Measurements from ENCODE around the gene NOC4L. TPM values are rescaled to one million over a fixed set of nuclear protein-coding genes. Genes with fewer than 3 reads are reported as not detected.

The NOC4L gene
- total RNA-seq, 2 donors from 2014 or later, result 20.7 to 21.6 TPM

DNA sequence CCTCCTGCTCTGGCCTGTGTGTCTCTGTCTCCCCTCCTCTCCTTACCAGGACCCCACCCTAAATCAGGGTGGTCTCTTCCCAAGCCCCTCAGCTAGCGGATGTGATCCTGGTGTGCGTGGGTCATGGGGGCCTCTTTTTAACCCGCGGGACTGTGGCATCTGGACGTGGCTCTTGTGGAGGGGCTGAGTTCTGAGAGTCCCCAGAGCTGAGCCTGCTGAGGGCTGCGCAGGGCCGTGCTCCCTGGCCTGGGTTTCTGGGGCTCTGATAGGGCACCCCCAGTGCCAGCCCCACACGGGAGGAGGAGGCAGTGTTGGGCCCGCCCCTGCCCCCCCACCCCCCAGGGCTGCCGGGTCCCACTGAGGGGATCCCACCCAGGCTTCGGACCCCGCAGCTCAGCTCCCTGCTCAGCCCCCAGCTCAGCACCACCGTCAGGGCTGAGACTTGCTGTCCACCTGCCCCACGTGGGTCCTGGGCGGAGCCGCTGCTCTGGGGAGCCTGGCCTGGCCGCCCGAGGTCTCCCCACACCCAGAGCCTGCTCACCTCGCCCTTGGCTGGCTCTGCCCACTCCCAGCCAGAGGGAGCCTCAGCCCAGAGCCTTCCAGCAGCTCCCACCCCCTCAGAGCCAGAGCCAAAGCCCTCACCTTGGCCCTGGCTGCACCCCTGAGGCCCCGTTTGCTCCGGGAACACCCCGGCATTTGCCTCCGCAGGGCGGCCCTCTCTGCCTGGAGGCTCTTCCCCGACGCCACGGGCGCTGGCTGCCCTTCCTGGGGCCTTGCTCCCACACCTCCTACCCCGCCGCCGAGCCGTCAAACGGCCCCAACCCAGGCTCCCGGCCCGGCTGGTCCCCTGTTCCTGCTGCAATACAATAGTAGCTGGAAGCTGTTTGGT lies 31.5 kb downstream of the NOC4L start:
- Mint-ChIP-seq H3K27ac (no peak overlapping the region), H3K4me1 (peaks cover 21% of the 10 kb centered on the region), H3K4me3 (no peak overlapping the region), H3K27me3 (peaks cover 12% of the 10 kb centered on the region), H3K36me3 (ENCODE audit: low read depth) (no peaks in the 10 kb centered on the region)
- H3K9me3 ChIP-seq (ENCODE audit: control insufficient read depth, low read length, poor library complexity, severe bottlenecking), result no peaks in the 10 kb centered on the region
- peak in 1 of 3 donors; percentile 9 for DNase-seq
- ATAC-seq, result no peak

DNA sequence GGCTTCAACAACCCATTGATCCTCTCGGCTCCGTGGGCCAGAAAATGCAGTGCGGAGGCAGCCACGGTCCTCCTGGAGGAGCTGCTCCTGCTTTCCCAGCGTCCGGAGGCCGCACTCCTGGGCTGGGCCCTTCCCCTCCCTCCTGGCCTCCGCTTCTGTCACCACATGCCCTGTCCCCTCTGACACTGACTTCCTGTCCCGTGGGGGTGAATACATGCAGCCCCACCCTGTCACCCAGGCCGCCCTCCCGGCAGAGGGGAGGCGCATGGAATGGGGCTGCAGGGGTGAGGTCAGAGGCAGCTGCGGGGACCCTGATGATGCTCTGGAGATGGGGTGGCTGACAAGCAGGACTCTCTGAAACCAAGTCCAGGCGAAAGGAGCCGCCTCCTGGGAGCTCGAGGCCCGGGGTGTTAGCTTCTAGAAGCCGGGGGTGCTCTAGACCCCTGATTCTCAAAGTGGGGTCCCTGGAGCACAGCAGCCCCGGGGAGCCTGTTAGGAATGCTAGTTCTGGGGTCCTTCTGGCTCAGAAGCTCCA lies 32.2 kb downstream of the NOC4L start:
- H3K36me3 Mint-ChIP-seq (ENCODE audit: low read depth), result no peaks in the 10 kb centered on the region
- ATAC-seq (no peak), DNase-seq (peak in 1 of 3 donors; percentile 3)
- peaks cover 12% of the 10 kb centered on the region for H3K27me3 Mint-ChIP-seq
- peak overlapping the region; percentile 25 for H3K4me3 Mint-ChIP-seq
- H3K9me3 ChIP-seq (ENCODE audit: control insufficient read depth, low read length, poor library complexity, severe bottlenecking), result no peaks in the 10 kb centered on the region
- H3K27ac Mint-ChIP-seq, result no peak overlapping the region
- peaks cover 25% of the 10 kb centered on the region for H3K4me1 Mint-ChIP-seq

DNA sequence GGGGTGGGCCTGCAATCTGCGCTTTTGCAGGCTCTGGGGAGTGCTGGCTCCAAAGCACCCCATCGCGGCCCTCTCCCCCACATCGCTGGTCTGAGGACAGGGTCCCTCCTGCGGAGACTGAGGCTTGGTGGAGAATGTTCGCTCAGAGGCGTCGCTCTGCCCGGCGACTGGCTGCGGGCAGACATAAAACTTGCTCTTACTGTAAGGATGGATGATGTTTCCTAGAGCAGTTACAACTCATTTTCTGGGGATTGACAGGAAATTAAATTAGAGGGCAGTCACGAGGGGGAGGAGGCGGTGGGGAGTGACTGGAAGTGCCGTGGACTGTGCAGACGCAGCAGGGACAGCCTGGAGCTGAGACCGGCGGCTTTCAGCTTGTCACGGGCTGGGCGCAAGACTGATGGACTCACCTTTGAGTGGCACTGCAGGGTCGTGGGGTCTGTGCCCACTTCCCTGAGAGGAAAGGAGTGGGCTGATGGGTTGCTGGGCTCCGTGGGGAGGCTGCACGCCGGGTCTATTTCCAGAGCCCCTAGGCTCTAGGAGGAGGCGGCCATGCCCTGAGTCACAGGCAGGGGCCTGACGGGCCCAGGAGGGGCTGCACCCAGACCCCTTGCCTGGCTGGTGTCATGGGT lies 32.8 kb downstream of the NOC4L start:
- Mint-ChIP-seq H3K27me3 (peaks cover 12% of the 10 kb centered on the region), H3K4me1 (peaks cover 25% of the 10 kb centered on the region), H3K4me3 (peak overlapping the region; percentile 36), H3K27ac (no peak overlapping the region), H3K36me3 (ENCODE audit: low read depth) (no peaks in the 10 kb centered on the region)
- ATAC-seq (no peak), DNase-seq (peak in 1 of 3 donors; percentile 6)
- H3K9me3 ChIP-seq (ENCODE audit: control insufficient read depth, low read length, poor library complexity, severe bottlenecking), result no peaks in the 10 kb centered on the region

DNA sequence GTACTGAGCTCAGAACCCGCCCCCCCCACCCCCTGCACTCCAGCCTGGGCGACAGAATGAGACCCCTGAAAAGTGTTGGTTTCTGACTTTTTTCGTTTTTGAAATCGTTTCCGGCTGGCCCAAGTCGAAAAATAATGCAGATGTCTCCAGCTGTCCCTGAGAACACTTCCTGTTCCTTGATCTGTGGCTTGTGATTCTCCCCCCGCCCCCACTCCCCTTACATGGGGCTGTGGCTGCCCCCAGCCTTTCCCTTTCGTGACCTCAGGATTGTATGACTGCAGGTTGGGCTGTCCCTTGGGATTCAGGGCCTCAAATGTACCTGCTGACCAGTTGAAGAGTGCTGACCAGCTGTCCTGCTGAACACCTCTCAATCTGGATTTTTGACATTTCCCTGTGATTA lies 34.1 kb downstream of the NOC4L start:
- peak overlapping the region; percentile 92 for H3K4me3 Mint-ChIP-seq
- peak overlapping the region; percentile 89 for H3K27ac Mint-ChIP-seq
- no peaks in the 10 kb centered on the region for H3K36me3 Mint-ChIP-seq (ENCODE audit: low read depth)
- DNase-seq, result peak in 1 of 3 donors; percentile 1
- H3K9me3 ChIP-seq (ENCODE audit: control insufficient read depth, low read length, poor library complexity, severe bottlenecking), result no peaks in the 10 kb centered on the region
- H3K27me3 Mint-ChIP-seq, result peaks cover 12% of the 10 kb centered on the region
- ATAC-seq, result no peak
- peaks cover 19% of the 10 kb centered on the region for H3K4me1 Mint-ChIP-seq

DNA sequence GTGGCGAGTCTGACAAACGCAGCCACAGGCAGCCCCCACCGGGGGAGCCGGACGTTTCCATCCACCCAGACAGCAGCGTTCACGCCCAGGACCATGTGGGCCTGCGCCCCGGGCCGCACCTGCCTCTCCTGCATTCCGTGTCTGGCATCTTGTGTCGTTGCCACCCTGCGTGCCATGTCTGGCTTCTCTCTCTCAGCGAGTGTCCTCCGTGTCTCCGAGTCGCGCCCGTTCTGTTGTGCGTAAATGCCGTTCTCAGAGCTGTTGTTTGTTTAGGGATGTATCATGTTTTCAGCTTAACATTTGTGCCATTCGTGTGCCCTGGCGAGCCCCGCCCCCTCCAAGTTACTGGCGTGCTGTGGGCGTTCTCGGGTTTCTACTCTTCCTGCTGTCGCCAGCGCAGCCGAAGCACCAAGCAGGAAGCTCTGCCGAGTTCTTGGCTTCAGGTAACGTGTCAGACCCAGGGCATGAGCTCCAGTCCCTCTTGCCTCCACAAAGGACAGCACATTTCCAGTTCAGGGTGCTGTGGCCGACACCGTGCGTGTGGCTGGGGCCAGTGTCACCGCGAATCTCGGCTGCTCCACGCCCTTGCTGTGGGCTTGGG lies 34.6 kb downstream of the NOC4L start:
- peak overlapping the region; percentile 92 for H3K4me3 Mint-ChIP-seq
- peaks cover 16% of the 10 kb centered on the region for H3K4me1 Mint-ChIP-seq
- ATAC-seq (peak; percentile 81), DNase-seq (peak in 2 of 3 donors; percentile 17 to 35)
- peak overlapping the region; percentile 89 for H3K27ac Mint-ChIP-seq
- H3K27me3 Mint-ChIP-seq, result peaks cover 12% of the 10 kb centered on the region
- H3K9me3 ChIP-seq (ENCODE audit: control insufficient read depth, low read length, poor library complexity, severe bottlenecking), result no peaks in the 10 kb centered on the region
- H3K36me3 Mint-ChIP-seq (ENCODE audit: low read depth), result no peaks in the 10 kb centered on the region

DNA sequence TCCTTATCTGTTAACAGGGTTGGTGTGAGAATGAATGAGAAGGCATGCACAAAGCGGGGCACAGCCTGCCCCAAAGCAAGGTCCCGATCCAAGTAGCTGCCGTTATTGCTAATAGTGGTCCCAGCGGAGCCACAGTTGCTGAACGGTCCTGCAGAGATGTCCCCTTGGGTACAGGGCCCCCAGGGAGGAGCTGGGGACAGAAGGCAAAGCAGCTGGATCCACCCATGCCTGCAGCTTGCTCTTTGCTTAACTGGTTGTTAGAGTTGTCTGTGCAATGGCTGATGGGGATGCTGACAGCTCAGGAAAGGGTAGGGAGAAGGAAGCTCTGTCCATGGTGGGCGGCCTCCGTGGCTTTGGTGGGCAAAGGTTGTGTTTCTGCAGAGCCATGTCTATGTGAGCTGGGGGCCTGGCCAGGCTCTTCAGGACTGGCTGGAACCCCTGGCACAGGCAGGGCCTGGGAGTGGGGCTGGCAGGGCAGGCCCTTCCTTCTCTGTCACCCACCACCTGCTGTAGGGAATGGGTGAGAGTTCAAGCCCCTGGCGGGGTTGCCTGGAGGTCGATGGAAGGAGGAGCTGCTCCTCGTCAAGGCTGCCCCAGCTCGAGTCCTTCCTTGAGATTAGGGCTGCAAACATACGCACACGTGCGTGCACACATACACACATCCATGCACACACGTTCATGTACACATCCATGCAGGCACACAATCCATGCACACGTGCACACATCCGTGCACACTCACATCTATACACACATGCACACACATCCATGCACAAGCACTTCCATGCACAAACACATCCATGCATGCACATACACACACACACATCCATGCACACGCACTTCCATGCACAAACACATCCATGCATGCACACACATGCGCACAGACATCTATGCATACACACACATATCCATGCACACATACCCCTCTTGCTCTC lies 35.4 kb downstream of the NOC4L start:
- Mint-ChIP-seq H3K4me1 (peaks cover 15% of the 10 kb centered on the region), H3K27ac (peak overlapping the region; percentile 89), H3K27me3 (peaks cover 12% of the 10 kb centered on the region), H3K36me3 (ENCODE audit: low read depth) (no peaks in the 10 kb centered on the region), H3K4me3 (peak overlapping the region; percentile 92)
- no peaks in the 10 kb centered on the region for H3K9me3 ChIP-seq (ENCODE audit: control insufficient read depth, low read length, poor library complexity, severe bottlenecking)
- no peak for ATAC-seq
- peak in 1 of 3 donors; percentile 5 for DNase-seq

DNA sequence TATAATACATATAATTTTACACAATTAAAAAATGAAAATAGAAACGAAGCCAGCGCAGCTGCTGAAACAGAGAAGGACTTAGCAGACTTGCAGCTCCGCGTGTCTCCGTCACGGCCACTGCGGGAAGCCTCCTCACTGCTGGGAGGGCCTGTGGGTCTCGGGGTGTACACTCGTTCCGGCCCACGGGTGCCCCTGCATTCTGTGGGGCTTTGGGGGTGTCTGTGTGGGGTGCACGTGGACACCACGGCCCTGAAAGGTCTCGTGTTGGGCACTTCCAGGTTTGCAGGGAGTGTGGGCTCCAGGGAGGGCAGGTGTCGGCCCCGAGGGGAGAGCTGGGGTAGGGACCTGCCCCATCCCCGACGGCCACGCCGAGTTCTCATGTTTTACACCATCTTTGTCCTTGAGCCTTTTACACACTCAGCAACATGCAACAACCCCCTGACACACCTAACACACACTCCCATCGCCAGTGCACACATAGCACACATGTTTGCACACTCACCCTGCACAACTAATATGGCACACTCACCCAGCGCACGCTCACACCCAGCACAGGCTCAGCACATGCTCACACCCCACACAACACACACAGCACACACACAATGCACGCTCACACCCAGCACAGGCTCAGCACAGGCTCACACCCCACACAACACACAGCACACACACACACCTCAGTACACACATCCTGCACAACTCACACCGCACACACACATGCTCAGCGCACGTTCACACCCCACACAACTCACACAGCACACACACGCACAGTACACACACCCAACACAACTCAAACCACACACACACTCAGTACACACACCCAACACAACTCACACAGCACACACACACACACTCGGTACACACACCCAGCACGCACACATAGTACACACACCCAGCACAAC lies 36.6 kb downstream of the NOC4L start:
- peak overlapping the region; percentile 5 for H3K4me3 Mint-ChIP-seq
- DNase-seq (peak in 1 of 3 donors; percentile 1), ATAC-seq (no peak)
- H3K9me3 ChIP-seq (ENCODE audit: control insufficient read depth, low read length, poor library complexity, severe bottlenecking), result no peaks in the 10 kb centered on the region
- peaks cover 12% of the 10 kb centered on the region for H3K27me3 Mint-ChIP-seq
- H3K36me3 Mint-ChIP-seq (ENCODE audit: low read depth), result no peaks in the 10 kb centered on the region
- H3K27ac Mint-ChIP-seq, result no peak overlapping the region
- peaks cover 15% of the 10 kb centered on the region for H3K4me1 Mint-ChIP-seq

DNA sequence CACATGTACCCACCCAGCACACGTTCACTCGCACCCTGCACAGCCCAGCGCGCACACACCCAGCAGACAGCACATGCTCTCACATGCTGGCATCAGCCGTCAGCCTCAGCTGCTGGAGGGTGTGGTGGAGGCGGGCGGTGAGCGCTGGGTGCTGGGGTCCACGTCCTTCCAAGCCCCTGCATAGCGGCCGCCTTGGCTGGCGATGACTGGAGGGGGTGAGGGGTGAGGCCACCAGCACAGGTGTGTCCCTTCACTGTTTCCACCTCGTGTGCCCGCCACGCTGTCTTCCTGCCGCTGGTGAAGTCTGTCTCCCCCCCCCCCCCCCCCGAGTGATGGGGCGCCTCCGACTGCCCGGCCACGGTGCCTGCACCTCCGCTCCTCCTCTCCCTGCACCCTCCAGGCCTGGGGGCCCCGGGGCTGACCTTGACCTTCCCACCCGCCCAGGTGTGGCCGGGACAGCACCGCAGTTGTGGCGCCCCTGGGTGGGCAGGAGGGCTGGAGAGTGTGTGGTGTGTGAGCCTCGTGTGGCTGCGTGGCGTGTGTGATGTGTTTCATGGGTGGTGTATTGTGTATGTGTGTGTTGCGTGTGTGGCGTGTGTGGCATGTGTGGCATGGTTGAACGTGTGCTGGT lies 37.4 kb downstream of the NOC4L start:
- H3K9me3 ChIP-seq (ENCODE audit: control insufficient read depth, low read length, poor library complexity, severe bottlenecking), result no peaks in the 10 kb centered on the region
- no peak for DNase-seq
- no peak overlapping the region for H3K4me3 Mint-ChIP-seq
- H3K27ac Mint-ChIP-seq, result no peak overlapping the region
- no peaks in the 10 kb centered on the region for H3K36me3 Mint-ChIP-seq (ENCODE audit: low read depth)
- ATAC-seq, result no peak
- H3K4me1 Mint-ChIP-seq, result peaks cover 17% of the 10 kb centered on the region
- H3K27me3 Mint-ChIP-seq, result peaks cover 11% of the 10 kb centered on the region

DNA sequence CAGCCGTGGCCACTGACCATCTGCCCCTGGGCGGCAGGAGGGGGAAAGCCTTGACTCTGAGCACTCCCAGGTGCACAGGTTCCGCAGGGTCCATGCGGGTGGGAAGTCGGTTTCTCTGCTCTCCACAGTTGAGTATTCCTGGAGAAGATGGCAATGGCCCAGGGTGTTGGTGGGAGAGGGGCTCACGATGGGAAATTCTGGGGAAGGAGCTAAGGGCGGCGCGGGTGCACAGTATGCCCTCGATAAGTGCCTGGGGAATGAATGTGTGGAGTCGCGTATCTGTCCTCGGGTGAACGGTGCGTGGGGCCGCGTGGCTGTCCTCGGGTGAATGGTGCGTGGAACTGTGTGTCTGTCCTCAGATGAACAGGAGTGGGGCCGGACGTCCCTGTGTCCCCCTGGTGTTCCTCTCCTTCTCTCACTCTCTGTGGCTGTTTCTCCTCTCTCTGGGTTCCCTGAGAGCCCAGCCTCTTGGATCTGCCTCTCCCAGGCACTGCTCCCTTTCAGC lies 38.0 kb downstream of the NOC4L start:
- H3K27ac Mint-ChIP-seq, result no peak overlapping the region
- no peak for DNase-seq
- ATAC-seq, result no peak
- peaks cover 9% of the 10 kb centered on the region for H3K27me3 Mint-ChIP-seq
- H3K9me3 ChIP-seq (ENCODE audit: control insufficient read depth, low read length, poor library complexity, severe bottlenecking), result no peaks in the 10 kb centered on the region
- peaks cover 21% of the 10 kb centered on the region for H3K4me1 Mint-ChIP-seq
- H3K4me3 Mint-ChIP-seq, result no peak overlapping the region
- H3K36me3 Mint-ChIP-seq (ENCODE audit: low read depth), result no peaks in the 10 kb centered on the region

DNA sequence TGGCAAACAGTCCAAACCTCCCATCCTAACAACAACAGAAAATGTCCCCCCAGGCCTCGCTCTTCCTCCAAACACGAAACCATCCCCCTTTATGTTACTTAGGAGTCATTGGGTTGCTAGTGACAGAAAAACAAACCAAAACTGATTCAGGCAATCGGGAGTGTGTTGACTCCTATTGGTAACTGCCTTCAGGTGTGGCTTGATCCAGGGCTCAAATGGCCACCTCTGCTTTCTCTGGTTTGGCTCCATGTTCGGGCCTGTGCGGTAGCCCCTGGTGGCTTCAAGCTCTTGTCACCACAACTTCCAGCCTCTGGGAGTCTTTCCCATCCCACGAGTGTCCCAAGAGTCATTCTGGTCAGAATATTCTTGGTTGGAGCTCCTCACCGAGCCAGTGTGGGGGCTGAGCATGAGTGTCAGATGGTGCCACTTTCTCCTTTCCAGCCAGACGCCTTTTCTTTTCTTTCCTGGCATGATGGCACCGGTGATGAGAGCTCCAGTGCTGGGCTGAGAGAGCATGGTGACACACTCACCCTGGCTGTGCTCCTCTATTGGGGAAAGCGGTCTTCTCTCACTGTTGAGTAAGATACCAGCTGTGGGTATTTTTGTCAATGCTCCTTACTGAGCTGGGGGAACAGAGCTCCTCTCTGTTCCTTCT lies 38.6 kb downstream of the NOC4L start:
- H3K36me3 Mint-ChIP-seq (ENCODE audit: low read depth), result no peaks in the 10 kb centered on the region
- no peak overlapping the region for H3K4me3 Mint-ChIP-seq
- DNase-seq (no peak), ATAC-seq (no peak)
- H3K4me1 Mint-ChIP-seq, result peaks cover 21% of the 10 kb centered on the region
- H3K9me3 ChIP-seq (ENCODE audit: control insufficient read depth, low read length, poor library complexity, severe bottlenecking), result no peaks in the 10 kb centered on the region
- peaks cover 9% of the 10 kb centered on the region for H3K27me3 Mint-ChIP-seq
- H3K27ac Mint-ChIP-seq, result no peak overlapping the region

DNA sequence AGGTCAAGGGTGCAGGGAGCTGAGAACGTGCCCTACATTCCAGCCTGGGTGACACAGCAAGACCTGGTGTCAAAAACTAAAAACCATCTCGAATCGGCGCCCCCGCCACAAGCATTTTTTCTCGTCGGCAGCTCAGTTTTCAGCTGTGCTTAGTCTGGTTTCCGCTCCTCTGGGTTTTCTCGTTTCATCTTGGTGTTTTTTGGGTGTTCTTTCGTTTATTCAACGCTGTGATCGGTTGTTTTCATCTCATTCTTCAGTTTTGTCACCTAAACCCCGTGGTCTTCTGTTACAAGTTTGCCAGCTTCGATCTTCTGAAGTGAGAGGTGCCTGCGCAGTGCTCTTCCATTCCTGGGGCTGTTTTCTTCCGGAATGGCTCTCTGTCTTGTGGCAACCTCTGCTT lies 41.4 kb downstream of the NOC4L start:
- peaks cover 2% of the 10 kb centered on the region for H3K36me3 Mint-ChIP-seq (ENCODE audit: low read depth)
- DNase-seq, result no peak
- H3K9me3 ChIP-seq (ENCODE audit: control insufficient read depth, low read length, poor library complexity, severe bottlenecking), result no peaks in the 10 kb centered on the region
- no peaks in the 10 kb centered on the region for H3K27me3 Mint-ChIP-seq
- peak overlapping the region; percentile 85 for H3K4me3 Mint-ChIP-seq
- ATAC-seq, result peak; percentile 12
- peaks cover 25% of the 10 kb centered on the region for H3K4me1 Mint-ChIP-seq
- peak overlapping the region; percentile 68 for H3K27ac Mint-ChIP-seq

Data from T-helper 17 cell (primary cell).